GM21367 (cell line): Measurements from ENCODE around the gene STAG1.
"Not testable (repeated sequence)": the region's sequence is repeated elsewhere in the genome, so short reads cannot be mapped to it uniquely, and the experiment has no call there.

Experiments
- ATAC-seq: cut with Tn5 transposase; IDR thresholded peaks from one replicate; pipeline ENCODE4 v1.9.1; 2021; ENCODE audit not compliant: unreplicated experiment

Gene STAG1

DNA sequence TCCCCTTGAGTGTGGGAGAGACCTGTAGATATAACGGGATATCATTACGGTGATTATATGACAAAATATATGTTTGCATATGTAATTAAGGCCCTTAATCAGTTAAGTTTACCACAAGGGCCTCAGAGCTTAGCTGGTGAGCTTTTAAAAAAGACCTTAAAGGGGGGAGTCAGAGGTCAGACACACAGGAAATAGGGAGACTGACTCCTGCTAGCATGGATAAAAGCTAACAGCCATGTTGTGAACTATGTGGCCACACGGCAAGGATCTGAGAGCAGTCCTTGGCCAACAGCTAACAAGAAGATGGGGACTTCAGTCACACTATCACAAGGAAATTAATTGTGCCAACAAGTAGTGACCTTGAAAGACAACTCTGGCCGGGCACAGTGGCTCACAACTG, 3.1 kb downstream of the STAG1 start:
- no peak for ATAC-seq

DNA sequence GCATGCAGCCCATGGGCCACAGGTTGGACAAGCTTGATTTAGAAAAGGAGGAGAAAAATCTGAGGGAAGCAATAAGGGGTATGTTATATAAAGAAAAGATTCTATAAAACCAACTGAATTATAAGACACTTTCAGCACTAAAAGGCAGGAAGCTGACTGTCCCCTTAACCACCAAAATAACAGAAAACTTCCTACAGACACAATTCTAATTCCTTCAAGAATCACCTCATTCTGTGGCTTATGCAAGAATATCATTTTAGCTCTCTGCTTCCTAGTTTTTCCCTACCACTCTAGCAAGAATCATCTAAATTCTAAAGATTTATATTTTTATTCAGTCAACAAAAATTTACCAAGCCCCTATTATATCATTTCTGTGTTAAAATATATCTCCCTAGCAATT, 6.3 kb downstream of the STAG1 start:
- ATAC-seq = no peak

DNA sequence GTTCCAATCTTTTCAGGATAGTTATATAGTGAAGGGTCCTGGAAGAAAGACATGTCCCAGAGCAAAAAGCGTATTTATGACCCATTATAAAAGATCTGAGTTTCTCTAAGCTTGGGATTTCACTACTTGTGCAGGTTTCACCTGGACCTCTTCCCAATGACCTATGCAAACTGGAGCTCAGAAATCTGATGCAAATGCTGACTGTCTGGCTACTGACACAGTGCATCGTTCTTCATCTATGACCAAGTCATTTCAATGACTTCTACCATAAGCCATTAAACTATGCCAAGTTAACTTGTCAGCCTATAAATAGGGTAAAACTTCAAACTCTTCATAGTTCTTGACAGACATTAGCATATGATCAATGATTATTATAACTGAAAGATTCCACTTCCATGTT, 11.1 kb downstream of the STAG1 start:
- no peak for ATAC-seq

DNA sequence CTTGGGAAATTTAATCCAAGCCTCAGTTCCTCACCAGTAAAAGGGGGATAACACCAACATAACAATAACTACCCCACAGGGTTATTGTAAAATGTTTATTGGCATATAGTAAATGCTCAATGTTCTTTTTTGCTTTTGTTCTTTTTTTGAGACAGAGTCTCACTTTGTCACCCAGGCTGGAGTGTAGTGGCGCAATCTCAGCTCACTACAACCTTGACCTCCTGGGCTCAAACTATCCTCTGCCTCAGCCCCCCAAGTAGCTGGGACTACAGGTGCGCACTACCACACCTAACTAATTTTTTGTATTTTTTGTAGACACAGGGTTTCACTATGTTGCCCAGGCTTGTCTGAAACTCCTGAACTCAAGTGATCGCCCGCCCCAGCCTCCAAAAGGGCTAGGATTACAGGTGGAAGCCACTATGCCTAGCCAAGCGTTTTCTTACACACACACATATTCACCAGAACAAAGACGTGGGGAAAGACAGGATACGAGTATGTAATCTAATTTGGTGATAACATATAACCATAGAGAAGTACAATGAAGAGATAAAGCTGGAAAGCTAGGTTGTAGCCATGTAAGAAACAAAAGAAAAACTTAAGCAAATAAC, 11.7 kb downstream of the STAG1 start:
- ATAC-seq = no peak

DNA sequence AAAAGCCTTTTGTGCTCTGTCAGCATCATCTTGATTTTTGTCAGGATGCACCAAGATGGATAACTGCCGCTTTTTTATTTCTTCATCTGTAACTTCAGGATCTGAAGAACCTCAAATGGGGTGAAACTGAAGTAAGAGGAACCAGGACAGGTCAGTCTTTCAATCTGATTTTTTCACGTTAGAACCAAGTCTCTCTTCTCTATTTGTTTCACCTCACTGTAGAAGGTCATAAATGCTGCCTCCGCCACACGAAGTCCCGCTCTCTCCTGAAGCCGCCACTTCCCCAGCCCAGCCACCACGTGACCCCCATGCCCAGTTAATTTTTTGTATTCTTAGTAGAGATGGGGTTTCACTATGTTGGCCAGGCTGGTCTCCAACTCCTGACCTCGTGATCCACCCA, 15.2 kb downstream of the STAG1 start:
- not testable (repeated sequence) for ATAC-seq

DNA sequence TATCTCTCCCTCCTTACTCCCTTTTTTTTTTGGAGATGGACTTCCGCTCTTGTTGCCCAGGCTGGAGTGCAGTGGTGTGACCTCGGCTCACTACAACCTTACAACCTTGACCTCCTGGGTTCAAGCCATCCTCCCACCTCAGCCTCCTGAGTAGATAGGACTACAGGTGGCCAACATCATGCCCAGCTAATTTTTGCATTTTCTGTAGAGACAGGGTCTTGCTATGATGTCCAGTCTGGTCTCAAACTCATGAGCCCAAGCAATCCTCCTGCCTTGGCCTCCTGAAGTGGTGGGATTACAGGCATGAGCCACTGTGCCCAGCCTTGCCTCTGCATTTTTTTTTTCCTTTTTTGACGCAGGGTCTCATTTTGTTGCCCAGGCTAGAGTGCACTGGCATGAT, 17.1 kb downstream of the STAG1 start:
- no peak for ATAC-seq

DNA sequence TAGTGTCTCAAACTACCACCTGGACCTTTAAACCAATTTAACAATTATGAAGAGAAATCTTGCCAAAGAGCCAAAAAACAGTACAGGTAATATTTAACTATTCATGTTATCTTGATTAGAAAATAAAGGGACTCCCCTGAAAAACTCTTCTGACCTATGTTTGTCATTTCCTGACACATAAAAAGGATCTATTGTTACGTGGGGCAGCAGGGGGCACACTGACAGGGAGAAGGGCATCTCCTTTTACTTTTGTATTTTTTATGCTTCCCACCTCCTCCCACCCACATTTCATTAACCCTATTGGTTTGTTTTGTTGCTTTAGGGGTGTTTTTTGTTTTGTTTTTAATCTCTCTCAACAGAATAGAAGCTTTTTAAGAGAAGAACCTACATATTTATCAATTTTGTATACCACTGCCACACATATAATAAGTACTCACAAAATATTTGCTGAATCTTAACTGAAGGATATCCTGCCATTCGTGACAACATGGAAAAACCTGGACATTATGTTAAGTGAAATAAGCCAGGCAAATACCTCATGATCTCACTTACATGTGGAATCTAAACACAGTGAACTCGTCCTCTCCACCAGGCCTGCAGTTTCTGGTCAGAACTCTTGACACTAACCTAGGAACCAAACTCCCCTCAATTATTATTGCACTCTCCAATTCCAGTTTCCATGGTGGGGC, 17.7 kb downstream of the STAG1 start:
- ATAC-seq = no peak

DNA sequence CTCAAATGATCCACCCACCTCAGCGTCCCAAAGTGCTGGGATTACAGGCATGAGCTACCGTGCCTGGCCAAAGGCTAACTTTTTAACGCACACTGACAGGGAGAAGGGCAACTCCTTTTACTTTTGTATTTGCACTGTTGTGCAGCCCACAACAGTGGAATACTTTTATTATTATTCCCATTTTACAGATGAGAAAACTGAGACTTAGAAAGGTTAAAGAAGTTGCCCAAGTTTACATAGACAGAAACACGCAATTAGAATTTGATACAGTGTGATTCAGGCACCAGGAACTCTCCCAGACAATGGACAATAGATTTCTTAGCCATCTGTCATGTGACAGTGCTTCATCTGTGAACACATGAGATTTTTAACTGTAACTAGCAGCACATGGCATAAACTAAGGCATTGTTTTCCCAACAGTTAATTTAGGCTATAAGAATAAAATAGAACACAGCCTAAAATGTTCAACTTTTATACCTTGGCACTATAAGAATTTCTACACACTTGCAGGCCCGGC, 18.8 kb downstream of the STAG1 start:
- ATAC-seq = no peak

DNA sequence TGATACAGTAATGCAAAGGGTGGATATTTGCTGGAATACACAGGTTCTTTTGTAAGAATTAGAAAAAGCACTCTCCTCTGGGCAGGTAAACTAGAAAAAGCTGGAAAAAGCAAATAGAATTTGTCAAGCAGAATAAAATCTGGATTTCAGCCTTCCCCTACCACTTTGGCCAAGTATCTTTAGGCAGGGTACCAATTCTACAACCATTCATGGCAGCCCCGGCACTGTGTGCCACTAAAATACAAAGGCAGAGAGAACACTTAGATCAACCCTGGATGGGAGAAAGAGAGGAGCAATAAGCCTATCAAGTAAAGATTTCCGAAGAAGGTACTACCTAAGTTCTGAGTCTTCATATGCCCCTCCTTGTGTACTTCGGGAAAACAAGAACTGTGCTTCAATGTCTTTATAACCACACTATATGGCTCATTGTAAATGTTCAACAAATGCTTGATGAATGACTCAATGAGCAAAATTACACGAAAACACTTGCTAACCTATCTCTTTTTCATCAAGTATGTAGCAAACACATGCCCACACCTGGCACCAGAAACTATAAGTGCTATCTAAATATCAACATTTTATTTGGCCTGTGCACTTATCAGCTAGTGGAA, 20.8 kb downstream of the STAG1 start:
- no peak for ATAC-seq

DNA sequence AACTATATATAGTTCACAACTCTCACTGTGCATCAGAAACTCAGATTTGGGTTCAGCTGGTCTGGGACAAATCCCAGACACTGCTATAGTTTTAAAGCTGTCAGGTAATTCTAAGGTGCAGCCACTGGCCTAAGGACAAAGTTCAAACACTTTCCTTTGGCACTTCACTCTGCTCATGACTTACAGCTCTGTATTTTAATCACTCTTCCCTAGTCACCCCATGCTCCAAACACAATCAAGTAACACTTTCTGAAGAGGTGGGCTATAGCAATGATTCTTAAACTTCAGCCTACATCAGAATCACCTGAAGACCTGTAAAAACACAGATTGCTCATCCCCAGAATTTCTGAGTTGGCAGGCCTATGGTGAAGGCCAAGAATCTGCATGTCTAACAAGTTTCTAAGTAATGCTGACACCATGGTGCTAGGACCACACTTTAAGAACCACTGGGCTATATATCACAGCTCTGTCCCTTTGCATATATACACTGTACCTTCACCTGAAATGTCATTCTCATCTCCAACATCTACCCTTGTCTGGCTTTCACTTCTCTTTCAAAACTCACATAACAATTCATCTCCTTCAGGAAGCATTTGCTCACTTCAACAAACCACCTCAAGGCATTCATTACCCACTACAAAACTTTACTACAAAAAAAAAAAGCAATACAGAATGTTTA, 21.4 kb downstream of the STAG1 start:
- ATAC-seq = peak; percentile 55

DNA sequence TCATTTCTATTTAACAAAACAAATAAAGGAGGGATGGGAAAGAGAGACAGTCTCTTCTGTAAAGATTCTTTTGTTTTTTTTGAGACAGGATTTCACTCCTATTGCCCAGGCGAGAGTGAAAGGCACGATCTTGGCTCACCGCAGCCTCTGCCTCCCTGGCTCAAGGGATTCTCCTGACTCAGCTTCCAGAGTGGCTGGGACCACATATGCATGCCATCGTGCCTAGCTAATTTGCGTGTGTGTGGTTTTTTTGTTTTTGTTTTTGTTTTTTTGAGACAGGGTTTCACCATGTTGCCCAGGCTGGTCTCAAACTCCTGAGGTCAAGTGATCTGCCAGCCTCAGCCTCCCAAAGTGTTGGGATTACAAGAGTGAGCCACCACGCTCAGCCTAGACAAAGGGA, 23.3 kb downstream of the STAG1 start:
- no peak for ATAC-seq

DNA sequence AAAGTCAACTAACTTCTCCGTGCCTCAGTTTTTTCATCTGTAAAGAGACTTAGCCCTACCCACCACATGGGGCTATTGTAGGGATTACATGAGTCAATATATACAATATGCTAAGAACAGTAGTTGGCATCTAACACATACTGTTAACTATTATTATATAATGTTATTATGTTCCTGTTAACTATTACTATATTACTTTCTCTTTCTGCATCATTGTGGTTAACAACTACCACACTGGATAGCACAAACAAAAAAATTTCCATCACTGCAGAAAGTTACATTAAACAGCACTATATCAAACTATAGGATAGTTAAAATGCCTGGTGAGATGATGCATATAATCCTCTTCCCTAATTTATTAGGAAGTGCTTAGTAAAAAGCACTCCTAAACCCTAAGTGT, 23.7 kb downstream of the STAG1 start:
- ATAC-seq = no peak

DNA sequence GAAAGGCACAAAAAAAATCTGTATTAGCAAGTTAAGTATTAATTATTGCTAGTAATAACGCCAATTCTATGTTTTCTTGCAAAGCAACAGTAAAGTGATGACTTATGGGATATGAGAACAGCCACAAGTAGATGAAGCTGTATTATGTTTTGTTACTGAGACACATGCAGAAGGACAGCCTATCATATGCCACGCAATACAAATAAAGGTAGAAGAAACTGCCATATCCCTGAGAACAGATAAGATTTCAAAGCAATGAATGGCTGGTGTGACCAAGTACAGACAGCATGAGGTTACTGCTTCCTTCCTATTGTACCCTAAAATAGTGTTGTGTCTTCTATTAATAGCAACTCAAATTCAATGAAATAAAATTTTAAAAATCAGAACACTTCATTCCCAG, 26.7 kb downstream of the STAG1 start:
- ATAC-seq = no peak

DNA sequence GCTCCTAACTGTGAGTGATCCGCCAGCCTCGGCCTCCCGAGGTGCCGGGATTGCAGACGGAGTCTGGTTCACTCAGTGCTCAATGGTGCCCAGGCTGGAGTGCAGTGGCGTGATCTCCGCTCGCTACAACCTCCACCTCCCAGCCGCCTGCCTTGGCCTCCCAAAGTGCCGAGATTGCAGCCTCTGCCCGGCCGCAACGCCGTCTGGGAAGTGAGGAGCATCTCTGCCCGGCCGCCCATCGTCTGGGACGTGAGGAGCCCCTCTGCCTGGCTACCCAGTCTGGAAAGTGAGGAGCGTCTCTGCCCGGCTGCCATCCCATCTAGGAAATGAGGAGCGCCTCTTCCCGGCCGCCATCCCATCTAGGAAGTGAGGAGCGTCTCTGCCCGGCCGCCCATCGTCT, 29.3 kb downstream of the STAG1 start:
- ATAC-seq = not testable (repeated sequence)

DNA sequence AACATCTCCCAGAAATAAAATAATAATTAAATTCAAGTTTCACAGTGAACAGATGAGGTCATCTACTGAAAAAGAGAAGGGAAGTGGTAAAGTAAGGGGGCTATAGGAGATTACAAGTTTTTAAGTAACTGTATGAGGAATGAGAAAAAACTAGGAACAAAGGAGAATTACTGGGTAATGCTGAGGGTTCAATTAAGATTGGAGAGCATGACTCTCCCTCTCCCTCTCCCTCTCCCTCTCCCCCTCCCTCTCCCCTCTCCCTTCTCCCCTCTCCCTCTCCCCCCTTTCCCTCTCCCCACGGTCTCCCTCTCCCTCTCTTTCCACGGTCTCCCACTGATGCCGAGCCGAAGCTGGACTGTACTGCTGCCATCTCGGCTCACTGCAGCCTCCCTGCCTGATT, 29.8 kb downstream of the STAG1 start:
- ATAC-seq = not testable (repeated sequence)

DNA sequence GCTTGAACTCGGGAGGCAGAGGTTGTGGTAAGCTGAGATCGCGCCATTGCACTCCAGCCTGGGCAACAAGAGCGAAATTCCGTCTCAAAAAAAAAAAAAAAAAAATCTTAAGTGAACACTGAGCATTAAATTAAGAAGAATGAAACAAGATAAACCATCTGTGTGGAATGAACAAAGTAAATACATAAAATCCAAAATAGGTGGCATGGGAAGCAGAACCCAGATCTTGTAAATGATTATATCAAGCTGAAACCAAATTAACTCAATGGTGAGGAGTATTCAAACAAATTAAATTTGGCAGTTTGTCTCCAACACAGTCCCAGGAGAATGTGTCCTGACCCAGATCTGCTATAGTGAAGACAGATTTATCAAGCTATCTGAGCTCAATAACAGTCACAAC, 32.1 kb downstream of the STAG1 start:
- ATAC-seq = no peak

DNA sequence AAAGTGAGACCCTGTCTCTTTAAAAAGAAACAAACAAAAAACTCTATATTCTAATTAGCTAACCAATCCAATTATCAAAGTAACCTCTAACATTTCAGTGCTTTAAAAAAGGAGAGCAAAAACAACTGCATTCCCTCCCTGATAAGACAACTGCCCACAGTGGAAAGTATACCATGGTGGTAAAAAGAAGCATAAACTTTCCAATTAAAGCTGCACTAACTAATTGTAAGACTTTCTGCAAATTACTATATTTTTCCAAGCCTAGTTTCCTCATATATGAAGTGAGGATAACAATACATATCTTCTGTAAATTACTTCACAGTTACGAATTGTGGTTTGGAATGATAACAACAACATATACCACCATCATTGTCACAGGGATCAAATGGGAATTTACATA, 35.5 kb downstream of the STAG1 start:
- ATAC-seq = no peak

DNA sequence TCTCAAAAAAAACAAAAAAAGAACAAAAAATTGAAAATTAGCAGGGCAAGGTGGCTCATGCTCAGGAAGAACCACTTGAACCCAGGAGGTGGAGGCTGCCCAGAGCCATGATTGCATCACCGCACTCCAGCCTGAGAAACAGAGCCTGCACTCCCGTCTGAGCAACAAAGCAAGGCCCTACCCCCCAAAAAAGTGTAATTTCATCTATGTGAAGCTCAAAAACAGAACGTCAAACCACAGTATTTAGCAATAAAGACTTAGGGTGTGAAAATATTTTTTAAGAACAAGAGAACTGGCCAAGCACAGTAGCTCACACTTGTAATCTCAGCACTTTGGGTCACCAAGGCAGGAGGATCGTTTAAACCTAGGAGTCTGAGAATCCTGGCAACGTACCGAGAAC, 38.2 kb downstream of the STAG1 start:
- ATAC-seq = no peak

DNA sequence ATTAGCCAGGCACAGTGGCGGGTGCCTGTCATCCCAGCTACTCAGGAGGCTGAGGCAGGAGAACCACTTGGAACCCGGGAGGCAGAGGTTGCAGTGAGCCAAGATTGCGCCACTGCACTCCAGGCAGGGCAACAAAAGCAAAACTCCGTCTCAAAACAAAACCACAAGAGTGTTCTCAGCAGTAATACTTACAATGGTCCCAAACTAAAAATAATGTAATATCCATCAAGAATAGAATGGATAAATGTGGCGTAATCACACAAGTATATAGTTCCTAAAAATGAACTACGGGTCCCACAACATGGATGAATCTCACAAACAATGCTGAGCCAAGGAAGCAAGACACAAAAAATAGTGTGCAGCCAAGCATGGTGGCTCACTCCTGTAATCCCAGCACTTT, 39.2 kb downstream of the STAG1 start:
- no peak for ATAC-seq

DNA sequence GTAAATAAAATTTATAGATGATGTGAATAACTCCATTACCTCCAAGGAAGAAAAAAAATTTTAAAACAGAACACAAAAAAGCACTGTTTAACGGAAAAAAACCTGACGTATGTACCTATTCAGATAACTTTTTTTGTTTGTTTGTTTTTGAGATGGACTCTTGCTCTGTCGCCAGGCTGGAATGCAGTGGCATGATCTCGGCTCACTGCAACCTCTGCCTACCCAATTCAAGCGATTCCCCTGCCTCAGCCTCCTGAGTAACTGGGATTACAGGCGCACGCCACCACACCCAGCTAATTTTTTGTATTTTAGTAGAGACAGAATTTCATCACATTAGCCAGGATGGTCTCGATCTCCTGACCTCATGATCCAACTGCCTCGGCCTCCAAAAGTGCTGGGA, 40.3 kb downstream of the STAG1 start:
- not testable (repeated sequence) for ATAC-seq

DNA sequence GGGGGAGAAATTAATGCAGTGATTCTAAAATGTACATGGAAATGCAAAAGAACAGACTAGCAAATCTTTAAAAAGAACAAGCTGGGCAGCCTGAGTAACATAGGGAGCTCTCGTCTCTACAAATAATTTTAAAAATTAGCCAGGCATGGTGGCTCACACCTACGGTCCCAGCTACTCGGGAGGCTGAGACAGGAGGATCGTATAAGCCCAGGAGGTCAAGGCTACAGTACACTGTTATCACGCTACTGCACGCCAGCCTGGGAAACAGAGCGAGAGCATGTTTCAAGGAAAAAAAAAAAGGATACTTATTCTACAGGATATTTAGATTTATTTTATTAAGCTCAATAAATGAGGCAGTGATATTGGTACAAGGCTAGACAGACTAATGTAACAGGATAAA, 40.9 kb downstream of the STAG1 start:
- ATAC-seq = no peak

DNA sequence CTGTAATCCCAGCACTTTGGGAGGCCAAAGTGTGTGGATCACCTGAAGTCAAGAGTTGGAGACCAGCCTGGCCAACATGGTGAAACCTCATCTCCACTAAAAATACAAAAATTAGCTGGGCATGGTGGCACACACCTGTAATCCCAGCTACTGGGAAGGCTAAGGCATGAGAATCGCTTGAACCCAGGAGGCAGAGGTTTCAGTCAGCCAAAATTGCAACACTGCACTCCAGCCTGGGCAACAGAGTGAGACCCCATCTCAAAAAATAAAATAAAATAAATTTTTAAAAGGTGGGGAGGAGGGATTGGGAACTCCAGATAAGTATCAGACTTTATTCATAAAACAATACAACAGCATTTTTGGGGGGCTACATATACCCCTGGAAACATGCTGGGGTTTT, 42.4 kb downstream of the STAG1 start:
- not testable (repeated sequence) for ATAC-seq
